ENCODE results near the gene STON1.
"Not testable (repeated sequence)": the region's sequence is repeated elsewhere in the genome, so short reads cannot be mapped to it uniquely, and the experiment has no call there.

STON1 gene

GRCh38 chr2:48568547-48568946 is 38.6 kb downstream of the STON1 start:
- no peak for DNase-seq (ENCODE audit: low read depth in 2 of 2, low spot score in 1 of 2)

- no peak for DNase-seq (ENCODE audit: low read depth in 2 of 2, low spot score in 1 of 2)
Observed at GRCh38 chr2:48569433-48569832, 39.5 kb downstream of the STON1 start.

- DNase-seq (ENCODE audit: low read depth in 2 of 2, low spot score in 1 of 2): no peak
Observed at GRCh38 chr2:48572816-48573215, 42.9 kb downstream of the STON1 start.

GRCh38 chr2:48574353-48575287 is 44.7 kb downstream of the STON1 start:
- DNase-seq (ENCODE audit: low read depth in 2 of 2, low spot score in 1 of 2): no peak

- DNase-seq (ENCODE audit: low read depth in 2 of 2, low spot score in 1 of 2): no peak
Observed at GRCh38 chr2:48578313-48578712, 48.4 kb downstream of the STON1 start.

GRCh38 chr2:48583961-48584360 is 54.0 kb downstream of the STON1 start:
- no peak for DNase-seq (ENCODE audit: low read depth in 2 of 2, low spot score in 1 of 2)

- DNase-seq (ENCODE audit: low read depth in 2 of 2, low spot score in 1 of 2): no peak
Observed at GRCh38 chr2:48584551-48584950, 54.6 kb downstream of the STON1 start.

GRCh38 chr2:48586433-48586832 is 56.5 kb downstream of the STON1 start:
- DNase-seq (ENCODE audit: low read depth in 2 of 2, low spot score in 1 of 2): no peak

GRCh38 chr2:48587560-48587959 is 57.6 kb downstream of the STON1 start:
- DNase-seq (ENCODE audit: low read depth in 2 of 2, low spot score in 1 of 2): no peak

GRCh38 chr2:48587961-48588360 is 58.0 kb downstream of the STON1 start:
- DNase-seq (ENCODE audit: low read depth in 2 of 2, low spot score in 1 of 2): no peak

GRCh38 chr2:48588745-48589144 is 58.8 kb downstream of the STON1 start:
- DNase-seq (ENCODE audit: low read depth in 2 of 2, low spot score in 1 of 2): no peak

GRCh38 chr2:48589170-48589767 is 59.3 kb downstream of the STON1 start:
- DNase-seq (ENCODE audit: low read depth in 2 of 2, low spot score in 1 of 2): no peak

GRCh38 chr2:48590017-48590416 is 60.1 kb downstream of the STON1 start:
- no peak for DNase-seq (ENCODE audit: low read depth in 2 of 2, low spot score in 1 of 2)

- DNase-seq (ENCODE audit: low read depth in 2 of 2, low spot score in 1 of 2): no peak
Observed at GRCh38 chr2:48592067-48592466, 62.1 kb downstream of the STON1 start.

GRCh38 chr2:48596751-48597150 is 66.8 kb downstream of the STON1 start:
- DNase-seq (ENCODE audit: low read depth in 2 of 2, low spot score in 1 of 2): not testable (repeated sequence)

- DNase-seq (ENCODE audit: low read depth in 2 of 2, low spot score in 1 of 2): no peak
Observed at GRCh38 chr2:48597492-48597891, 67.5 kb downstream of the STON1 start.

- no peak for DNase-seq (ENCODE audit: low read depth in 2 of 2, low spot score in 1 of 2)
Observed at GRCh38 chr2:48600204-48600813, 70.4 kb downstream of the STON1 start.

- no peak for DNase-seq (ENCODE audit: low read depth in 2 of 2, low spot score in 1 of 2)
Observed at GRCh38 chr2:48600917-48601316, 71.0 kb downstream of the STON1 start.

GRCh38 chr2:48601349-48601748 is 71.4 kb downstream of the STON1 start:
- no peak for DNase-seq (ENCODE audit: low read depth in 2 of 2, low spot score in 1 of 2)

- no peak for DNase-seq (ENCODE audit: low read depth in 2 of 2, low spot score in 1 of 2)
Observed at GRCh38 chr2:48605482-48606175, 75.7 kb downstream of the STON1 start.

GRCh38 chr2:48607307-48608014 is 77.5 kb downstream of the STON1 start:
- DNase-seq (ENCODE audit: low read depth in 2 of 2, low spot score in 1 of 2): no peak

Data from stimulated activated CD8-positive, alpha-beta memory T cell treated with anti-CD3 and anti-CD28 coated beads, Interleukin-4, amount 100 ng/mL, for 1 hour (primary cell).